Mesothelial cell of epicardium (in vitro differentiated cells): ENCODE measurements around the gene CDKAL1. TPM values are rescaled to one million over a fixed set of nuclear protein-coding genes. Genes with fewer than 3 reads are reported as not detected.

Source experiments
- DNase-seq, 2 experiments: peaks; one replicate each; pipeline ENCODE4 v3.0.0; 2021; ENCODE audit warnings: low spot score in 2 of 2; ENCODE audit not compliant: unreplicated experiment in 2 of 2
- H3K27ac Mint-ChIP-seq: 2 replicates; pipeline ENCODE4 v1.8.0; 2021; ENCODE audit warnings: mixed read lengths
- H3K27me3 Mint-ChIP-seq: 2 replicates; pipeline ENCODE4 v1.8.0; 2021; ENCODE audit warnings: low read depth, mixed read lengths
- H3K36me3 Mint-ChIP-seq: 2 replicates; pipeline ENCODE4 v1.8.0; 2021; ENCODE audit warnings: mixed read lengths
- H3K4me1 Mint-ChIP-seq: 2 replicates; pipeline ENCODE4 v1.8.0; 2021; ENCODE audit warnings: mixed read lengths
- H3K4me3 Mint-ChIP-seq: 2 replicates; pipeline ENCODE4 v1.8.0; 2021; ENCODE audit warnings: mild to moderate bottlenecking, moderate library complexity, mixed read lengths
- H3K9me3 Mint-ChIP-seq: 2 replicates; pipeline ENCODE4 v1.8.0; 2021; ENCODE audit warnings: mixed read lengths
- CTCF ChIP-seq: fragments of 200-600 bp; sonication (generic); IDR thresholded peaks from one replicate; pipeline ENCODE4 v1.5.0; 2021; ENCODE audit warnings: antibody characterized with exemption; ENCODE audit not compliant: unreplicated experiment
- total RNA-seq: library from RNA; stranded (reverse); gene quantifications from 3 replicates; pipeline ENCODE4 v1.2.1, GENCODE V29; 2021

CDKAL1 gene
- total RNA-seq, 1 donor from 2014 or later, result 22.6 TPM

GRCh38 chr6:20710341-20710740 lies 176.1 kb downstream of the CDKAL1 start:
- peaks cover 35% of the 10 kb centered on the region for H3K4me1 Mint-ChIP-seq
- H3K36me3 Mint-ChIP-seq, result no peaks in the 10 kb centered on the region
- H3K27me3 Mint-ChIP-seq, result no peaks in the 10 kb centered on the region
- H3K27ac Mint-ChIP-seq, result no peak overlapping the region
- no peak for DNase-seq
- TF ChIP-seq CTCF, result no peak
- no peaks in the 10 kb centered on the region for H3K9me3 Mint-ChIP-seq
- no peak overlapping the region for H3K4me3 Mint-ChIP-seq

GRCh38 chr6:20711518-20711917 lies 177.3 kb downstream of the CDKAL1 start:
- DNase-seq, result no peak
- Mint-ChIP-seq H3K27me3 (no peaks in the 10 kb centered on the region), H3K9me3 (no peaks in the 10 kb centered on the region), H3K27ac (no peak overlapping the region), H3K36me3 (no peaks in the 10 kb centered on the region), H3K4me1 (peaks cover 30% of the 10 kb centered on the region), H3K4me3 (no peak overlapping the region)
- TF ChIP-seq CTCF, result no peak

GRCh38 chr6:20712011-20712410 lies 177.8 kb downstream of the CDKAL1 start:
- Mint-ChIP-seq H3K4me1 (peaks cover 25% of the 10 kb centered on the region), H3K9me3 (no peaks in the 10 kb centered on the region), H3K27ac (no peak overlapping the region), H3K36me3 (no peaks in the 10 kb centered on the region), H3K4me3 (no peak overlapping the region), H3K27me3 (no peaks in the 10 kb centered on the region)
- TF ChIP-seq CTCF, result no peak
- DNase-seq, result no peak

GRCh38 chr6:20715135-20715806 lies 181.0 kb downstream of the CDKAL1 start:
- no peak for DNase-seq
- no peaks in the 10 kb centered on the region for H3K36me3 Mint-ChIP-seq
- no peaks in the 10 kb centered on the region for H3K27me3 Mint-ChIP-seq
- H3K9me3 Mint-ChIP-seq, result no peaks in the 10 kb centered on the region
- H3K4me1 Mint-ChIP-seq, result peaks cover 41% of the 10 kb centered on the region
- TF ChIP-seq CTCF, result no peak
- H3K27ac Mint-ChIP-seq, result no peak overlapping the region
- H3K4me3 Mint-ChIP-seq, result no peak overlapping the region

GRCh38 chr6:20716865-20717264 lies 182.6 kb downstream of the CDKAL1 start:
- TF ChIP-seq CTCF, result no peak
- no peak for DNase-seq
- Mint-ChIP-seq H3K4me3 (no peak overlapping the region), H3K4me1 (peaks cover 30% of the 10 kb centered on the region), H3K36me3 (no peaks in the 10 kb centered on the region), H3K27me3 (no peaks in the 10 kb centered on the region), H3K9me3 (no peaks in the 10 kb centered on the region), H3K27ac (no peak overlapping the region)

- no peaks in the 10 kb centered on the region for H3K27me3 Mint-ChIP-seq
- H3K4me3 Mint-ChIP-seq, result no peak overlapping the region
- H3K36me3 Mint-ChIP-seq, result no peaks in the 10 kb centered on the region
- peaks cover 27% of the 10 kb centered on the region for H3K4me1 Mint-ChIP-seq
- H3K9me3 Mint-ChIP-seq, result no peaks in the 10 kb centered on the region
- no peak for TF ChIP-seq CTCF
- peak overlapping the region; percentile 68 for H3K27ac Mint-ChIP-seq
- no peak for DNase-seq
These were observed 183.5 kb downstream of the CDKAL1 start for GRCh38 chr6:20717743-20718142.
